HG03442 (cell line): ENCODE data around the gene TAF10.

Experiments
- ATAC-seq: cut with Tn5 transposase; IDR thresholded peaks from one replicate; pipeline ENCODE4 v1.9.1; 2021; ENCODE audit warnings: mild to moderate bottlenecking, moderate library complexity; ENCODE audit not compliant: unreplicated experiment

TAF10 gene

DNA sequence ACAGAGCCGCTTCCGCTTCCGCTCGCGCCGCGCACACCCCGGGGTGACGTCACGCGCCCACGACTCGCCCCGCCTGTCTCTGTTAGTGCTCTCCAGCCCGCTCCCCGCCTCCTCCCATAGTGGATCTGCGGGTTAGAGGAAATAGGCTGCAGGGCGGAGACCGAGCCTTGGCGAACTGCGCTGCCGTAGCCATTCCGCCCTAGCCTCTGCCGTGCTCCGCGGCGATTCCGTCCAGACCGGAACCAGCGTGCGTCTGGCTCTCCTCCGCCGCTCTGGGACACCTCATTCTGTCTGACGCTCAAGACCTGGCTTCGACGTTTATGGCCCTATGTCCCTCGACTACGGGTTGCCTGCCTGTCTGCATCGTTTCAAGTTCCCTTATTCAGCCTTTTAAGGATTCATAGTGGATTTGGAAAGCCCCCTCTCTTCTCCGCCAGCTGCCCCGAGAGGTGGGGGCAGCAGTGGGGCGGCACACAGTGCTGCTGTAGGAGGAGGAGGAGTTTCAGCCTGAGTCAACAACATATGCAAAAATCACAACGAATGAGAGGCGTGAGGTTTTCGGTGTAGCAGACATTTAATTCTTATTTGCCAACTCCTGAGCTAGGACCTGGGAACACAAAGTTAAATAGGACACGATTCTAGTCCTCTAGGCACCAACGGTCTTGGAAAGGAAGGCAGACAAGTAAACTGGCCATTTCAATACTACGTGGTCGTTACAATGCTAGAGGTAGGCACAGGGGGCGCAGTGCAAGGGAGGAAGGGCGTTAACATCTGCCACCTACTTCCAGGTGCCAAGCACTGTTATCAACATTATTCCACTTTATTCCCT, at the start of gene TAF10:
TAF10 (minus strand) TSS at position 4 of the 829 bp plus-strand sequence. CDS start 27 bp downstream, outside the sequence.
- ATAC-seq = peak; percentile 87

DNA sequence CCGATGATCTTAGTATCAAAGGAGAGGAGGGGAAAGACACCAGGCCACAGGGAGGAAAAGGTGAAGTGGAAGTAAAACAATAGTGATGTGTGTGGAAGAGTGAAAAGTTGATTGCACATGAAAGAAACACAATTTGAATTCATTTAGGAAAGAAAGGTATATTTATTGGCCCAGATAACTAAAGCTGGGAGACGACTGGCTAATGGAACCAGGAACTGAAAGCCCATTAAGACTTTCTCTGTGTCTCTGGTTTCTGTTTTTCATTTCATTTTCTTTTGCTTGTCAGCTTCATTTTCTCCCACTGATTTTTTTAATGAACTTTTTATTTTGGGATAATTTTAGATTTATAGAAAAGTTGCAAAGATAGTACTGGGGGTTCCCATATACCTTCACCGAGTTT, 48.7 kb upstream of the TAF10 start:
- no peak for ATAC-seq

DNA sequence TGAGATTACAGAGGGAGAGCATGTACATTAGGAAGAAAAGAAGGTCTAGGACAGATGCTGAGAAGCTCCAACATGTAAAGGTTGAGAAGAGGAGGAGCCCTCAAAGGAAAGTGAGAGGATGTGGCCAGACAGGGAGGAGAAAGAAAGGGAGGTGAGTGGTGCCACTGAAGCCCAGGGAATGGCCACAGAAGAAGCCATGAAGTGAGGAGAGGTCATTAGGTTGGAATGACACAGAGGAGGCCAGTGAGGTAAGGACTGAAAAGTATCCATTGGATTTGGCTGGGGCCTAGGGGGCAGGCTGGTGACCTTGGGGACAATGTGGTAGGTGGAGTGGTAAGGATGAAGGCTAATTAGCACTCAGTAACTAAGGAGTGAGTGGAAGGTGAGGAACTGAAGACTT, 46.6 kb upstream of the TAF10 start:
- ATAC-seq = no peak

DNA sequence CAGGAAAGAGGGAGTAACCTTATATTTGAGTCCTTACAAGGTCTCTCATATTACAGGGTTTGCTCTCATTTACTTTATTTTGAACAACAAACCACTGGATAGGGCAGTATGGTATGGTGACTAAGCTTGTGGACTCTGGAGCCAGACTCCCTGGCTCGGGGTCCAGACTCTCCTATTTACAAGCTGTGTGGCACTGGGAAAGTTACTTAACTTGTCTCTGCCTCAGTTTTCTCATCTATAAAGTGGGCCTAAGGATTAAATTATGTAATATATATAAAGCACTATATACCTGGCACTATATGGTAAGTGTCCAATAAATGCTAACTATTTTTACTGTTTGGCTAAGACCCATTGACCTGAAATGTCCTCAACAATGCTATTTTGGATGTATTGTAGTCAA, 45.3 kb upstream of the TAF10 start:
- no peak for ATAC-seq

DNA sequence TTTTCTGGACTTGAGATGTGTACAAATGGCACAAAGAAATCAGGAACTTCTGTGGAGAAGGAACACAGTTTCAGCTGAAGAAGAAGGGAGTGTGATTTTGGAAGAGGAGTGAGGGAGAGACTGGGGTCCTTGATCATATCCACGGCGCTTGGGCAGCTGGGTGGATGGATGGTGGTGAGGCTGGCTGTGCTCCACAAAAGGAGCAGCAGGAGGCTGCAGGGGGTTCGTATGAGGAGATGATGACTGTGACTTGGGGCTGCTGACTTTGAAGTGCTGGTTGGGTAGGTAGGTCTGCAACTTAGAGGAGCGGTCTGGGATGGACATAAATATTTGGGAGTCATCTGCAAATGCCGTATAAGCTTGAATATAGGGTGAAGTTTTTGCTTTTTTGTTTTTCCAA, 44.9 kb upstream of the TAF10 start:
- ATAC-seq = no peak

DNA sequence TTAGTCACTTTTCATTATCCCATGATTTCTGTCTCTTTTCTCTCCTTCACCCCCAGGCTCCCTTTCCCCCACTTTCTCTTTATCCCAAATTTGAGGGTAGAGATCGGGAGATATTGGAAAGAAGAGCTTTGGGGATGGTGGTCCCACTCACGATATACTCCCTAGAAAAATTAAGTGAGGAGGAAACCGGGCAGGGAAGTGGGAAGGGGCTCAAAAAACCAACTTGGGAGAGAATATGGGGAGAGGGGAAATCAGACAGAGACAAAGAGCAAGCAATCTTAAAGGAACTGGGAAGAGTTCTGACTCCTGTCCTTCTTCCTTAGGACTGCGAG, 44.5 kb upstream of the TAF10 start:
- ATAC-seq = no peak

DNA sequence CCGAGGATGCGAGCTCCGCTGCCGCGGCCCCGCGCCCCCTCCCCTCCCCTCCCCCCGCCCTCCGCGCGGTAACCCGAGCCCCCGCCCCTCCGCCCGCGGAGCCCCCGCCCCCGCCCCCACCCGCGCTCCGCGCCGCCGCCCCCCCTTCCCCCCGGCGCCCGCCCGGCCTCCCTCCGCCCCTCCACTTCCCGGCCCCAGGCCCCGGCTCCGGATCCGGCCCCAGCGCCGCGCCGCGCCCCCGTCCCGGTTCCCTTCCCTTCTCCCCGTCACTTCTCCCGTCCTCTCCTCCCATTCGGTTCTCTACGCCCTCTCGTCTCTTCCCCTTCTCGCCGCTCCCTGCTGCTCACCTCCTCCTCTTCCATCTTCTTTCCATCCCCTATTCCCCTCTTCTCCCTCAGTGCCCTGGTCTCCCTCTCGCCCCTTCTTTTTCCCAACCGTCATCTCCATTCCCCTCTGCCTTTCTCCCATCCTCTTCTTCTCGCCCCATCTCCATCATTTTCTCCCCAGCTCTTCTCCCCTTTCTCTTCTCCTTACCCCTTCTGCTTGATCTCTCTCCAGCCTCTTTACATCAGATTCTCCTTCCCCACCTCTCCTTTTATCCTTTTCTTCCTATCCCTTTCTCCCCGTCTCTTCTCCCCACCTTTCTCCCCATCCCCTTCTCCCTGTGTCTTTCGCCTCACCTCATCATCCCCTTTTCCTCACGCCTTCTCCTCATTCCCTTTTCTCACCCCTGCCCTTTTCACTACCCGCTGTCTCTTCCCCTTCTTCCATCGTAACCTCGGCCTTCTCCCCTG, 44.0 kb upstream of the TAF10 start, which contains the start of gene DCHS1:
DCHS1 (minus strand) TSS at position 20 of the 794 bp plus-strand sequence. CDS start 14,196 bp downstream, outside the sequence.
- no peak for ATAC-seq

DNA sequence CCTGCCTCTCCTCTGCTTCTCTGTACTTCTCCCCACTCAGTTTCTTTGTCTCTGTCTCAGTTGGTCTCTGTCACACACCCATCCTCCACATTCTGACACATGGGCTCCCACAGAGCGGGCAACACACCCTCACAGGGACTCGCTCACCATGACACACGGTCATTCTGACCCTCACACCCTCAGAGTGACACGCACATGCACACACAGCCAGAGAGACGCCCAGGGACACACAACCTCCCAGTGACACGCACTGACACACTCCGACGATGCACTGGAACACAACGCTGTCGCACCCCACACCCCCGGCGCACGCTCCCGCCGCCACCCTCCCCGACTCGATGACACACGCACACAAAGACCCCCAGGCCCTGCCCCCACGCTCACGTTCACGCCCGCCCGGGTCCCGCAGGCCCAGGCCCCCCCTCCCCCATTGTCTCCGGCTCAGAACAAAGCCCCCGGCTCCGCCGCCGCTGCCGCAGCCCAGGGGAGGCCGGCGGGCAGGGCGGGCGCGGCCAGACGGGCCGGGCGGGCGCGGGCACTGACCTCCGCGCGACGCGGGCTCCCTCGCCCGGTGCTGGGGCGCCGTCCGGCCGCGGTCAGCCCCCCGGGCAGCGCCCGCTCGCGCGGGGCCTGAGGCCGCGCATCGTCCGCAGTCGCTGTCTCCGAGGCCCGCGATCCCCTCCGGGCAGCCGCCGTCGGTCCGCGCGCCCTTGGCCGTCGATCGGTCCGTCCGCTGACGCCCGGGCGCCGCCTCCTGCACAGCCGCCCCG, 43.2 kb upstream of the TAF10 start:
- ATAC-seq = no peak

DNA sequence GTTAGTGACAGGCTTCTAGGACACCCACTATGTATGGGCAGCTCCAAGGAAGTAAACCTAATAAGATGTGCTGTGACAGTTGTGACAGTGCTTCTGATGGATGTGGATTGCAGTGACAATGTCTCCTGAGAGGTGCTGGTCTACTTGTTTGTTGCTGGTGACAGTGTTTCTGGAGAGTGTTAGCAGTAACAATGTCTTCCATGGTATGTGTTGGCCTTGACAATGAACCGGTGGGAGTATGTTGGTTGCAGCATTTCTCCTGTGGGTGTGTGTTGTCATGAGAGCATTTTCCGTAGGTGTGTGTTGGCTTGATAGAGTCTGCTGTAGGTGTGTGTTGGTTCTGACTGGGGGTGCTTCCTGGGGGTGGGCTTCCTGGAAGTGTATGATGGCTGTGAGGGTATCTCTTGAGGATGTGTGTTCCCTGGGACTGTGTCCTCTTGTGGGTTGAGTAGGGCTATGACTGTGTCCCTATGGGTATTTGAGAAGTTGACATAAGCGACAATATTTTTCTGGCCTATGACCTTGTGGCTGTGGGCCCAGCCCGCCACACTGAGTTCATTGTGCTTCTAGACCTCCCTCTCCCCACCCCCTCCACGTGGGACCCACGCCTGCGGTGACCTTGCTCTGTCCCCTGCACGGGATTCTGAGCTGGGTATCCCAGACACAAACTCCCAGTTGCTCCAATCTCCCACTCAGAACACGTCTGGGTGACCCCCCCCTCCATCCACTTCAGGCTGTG, 42.4 kb upstream of the TAF10 start:
- no peak for ATAC-seq

DNA sequence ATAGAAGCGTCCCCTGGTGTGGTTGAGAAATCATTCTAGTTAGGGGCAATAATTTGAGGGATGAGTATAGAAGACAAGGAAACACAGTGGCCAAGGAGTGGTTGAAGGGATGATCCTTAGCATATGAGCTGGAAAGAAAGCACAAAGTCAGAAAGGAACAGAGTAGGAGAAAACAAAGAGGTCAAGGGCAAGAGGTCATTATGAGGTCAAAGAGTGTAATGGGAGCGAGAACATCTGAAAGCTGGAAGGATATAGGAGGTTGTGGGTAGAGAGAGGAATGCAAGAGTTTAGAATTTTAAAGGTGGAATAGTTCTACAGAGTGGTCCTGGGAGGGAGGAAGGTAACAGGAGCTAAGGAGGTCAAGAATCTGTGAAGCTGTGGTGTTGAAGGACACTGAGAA, 41.6 kb upstream of the TAF10 start:
- ATAC-seq = no peak

DNA sequence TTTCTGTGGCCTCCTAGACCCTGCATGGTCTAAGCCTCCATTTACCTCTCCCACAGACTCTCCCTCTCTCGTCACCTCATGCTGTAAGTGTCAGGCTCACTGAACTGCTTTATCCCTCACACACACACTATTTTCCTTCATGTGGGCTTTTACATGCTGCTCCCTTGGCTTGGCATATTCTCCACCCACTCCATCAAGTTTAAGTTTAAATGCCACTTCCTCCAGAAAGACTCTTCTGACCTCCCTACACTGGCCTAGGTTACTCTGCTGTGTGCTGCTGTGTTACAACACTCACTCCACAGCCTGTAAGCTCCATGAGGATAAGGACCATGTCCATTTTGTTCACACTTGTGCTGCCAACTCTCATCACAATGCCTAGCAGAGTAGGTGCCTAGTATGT, 41.1 kb upstream of the TAF10 start:
- no peak for ATAC-seq

DNA sequence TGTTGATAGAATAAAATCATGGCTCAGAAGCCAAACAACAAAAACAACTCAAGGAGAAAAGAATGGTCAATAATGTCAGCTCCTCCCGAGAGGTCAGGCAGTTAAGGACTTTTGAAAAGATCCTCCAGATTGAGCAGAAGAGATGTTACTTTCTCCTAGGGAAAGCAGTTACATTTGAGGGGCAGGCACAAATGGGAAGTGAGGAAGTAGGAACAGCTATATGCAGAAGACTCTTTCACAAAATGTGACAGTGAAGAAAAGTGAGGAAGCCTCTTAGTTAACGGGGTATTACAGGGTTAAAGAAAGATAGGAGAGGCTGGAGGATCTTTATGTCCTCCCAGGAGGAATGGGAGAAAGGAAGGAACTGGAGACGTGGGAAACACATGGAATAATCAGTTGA, 40.2 kb upstream of the TAF10 start:
- no peak for ATAC-seq

DNA sequence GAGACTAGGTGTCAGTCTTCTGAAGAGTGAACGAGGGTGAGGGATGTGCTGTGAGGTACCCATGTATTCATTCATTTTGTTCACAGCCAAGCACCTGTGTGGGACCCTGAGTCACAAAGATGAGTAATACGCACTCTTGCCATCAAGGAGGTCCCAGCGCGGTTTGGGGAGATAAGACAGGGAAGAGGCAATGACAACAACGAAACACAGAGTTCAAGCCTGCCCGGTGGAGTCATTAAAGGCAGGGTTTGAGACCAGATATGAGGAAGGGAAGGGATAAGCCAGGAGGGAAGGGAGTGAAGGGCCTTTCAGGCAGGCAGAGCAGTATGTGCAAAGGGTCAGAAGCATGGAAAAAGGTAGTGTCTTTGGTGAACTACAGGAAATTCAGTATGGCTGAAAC, 39.0 kb upstream of the TAF10 start:
- no peak for ATAC-seq

DNA sequence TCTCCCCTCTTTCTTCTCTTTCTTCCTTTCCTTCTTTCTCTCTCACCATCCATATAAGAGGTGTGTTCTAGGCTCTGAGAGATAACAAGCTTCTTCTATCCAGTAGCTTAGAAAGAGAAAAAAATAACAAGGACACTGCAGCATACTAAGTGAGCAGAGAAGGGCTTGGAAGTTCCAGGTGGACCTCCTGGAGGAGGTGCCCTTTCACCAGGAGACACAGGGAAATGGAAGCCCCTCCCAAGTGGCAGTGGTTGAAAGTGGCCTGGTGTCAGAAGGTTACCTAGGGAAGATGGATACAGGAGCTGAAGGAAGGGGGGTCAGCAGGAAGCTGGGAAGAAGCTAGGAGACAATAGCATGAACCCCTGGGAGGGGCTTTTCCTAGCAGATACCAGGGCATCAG, 38.1 kb upstream of the TAF10 start:
- ATAC-seq = no peak

DNA sequence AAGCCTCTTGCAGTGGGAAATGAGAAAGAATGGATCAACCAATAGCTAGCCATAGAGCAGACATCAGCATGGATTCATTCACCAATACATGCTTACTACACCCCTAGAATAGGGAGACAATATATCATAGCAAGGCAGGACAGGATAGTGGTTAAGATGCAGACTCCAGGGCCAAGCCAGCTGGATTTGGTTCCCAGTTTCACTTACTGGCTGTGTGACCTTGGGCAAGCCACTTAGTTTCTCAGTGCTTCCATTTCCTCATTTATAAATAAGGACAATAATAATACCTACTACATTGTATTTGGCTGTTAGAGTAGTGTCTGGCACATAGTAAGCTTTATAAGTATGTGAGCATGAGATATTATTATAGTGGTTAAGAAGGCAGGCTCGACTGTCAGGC, 36.5 kb upstream of the TAF10 start:
- ATAC-seq = no peak

DNA sequence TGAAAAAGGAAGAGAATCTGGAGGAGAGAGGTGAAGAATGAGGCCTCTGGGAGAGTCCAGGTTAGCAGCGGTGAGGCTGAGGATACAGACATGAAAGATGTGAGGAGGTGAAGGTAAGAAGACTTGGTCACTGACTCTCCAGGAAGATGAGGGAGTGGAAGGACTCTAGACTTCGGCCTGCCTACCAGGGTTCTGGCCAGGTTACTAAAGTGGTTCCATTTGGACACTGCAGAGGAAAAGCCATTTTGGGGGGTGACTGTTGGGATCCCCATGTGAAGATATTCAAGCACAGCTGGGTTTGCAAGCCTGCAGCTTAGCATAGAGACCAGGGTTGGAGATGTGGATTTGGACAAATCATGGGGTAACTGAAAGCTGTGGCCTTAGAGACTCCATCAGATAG, 35.8 kb upstream of the TAF10 start:
- no peak for ATAC-seq

DNA sequence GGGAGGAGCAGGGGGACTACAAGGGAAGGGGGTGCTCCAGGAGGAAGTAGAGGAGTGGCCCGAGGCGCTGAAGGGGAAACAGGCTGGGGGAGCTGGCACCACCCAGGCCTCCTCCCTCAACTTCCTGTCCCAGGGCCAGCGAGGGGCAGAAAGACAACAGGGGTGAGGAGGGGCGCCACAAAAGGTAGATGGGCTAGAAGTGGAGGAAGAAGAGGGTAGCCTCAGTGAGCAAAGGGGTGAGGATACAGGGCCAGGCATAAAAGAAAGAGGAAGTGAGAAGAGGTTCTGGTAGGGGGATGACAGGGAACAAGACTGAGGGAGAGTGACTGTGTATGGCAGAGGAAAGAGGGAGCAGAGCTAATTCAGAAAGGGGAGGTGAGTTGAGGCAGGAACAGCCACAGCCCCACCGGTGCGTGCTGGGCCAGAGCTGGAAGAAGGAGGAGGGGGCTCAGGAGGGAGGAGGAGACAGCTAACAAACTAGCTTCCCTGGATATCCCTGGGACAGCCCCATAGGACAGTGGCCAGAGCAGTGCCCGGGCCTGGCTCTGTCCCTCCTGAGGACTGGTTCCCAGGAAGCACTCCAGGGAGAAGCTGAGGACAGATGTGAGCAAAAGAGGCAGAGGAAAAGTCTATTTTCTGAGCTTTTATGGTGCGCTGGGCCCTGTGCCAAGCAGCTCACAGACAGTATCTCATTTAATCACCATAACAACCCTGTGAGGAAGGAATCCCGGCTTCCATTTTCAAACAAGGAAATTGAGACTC, 35.1 kb upstream of the TAF10 start:
- peak; percentile 90 for ATAC-seq

DNA sequence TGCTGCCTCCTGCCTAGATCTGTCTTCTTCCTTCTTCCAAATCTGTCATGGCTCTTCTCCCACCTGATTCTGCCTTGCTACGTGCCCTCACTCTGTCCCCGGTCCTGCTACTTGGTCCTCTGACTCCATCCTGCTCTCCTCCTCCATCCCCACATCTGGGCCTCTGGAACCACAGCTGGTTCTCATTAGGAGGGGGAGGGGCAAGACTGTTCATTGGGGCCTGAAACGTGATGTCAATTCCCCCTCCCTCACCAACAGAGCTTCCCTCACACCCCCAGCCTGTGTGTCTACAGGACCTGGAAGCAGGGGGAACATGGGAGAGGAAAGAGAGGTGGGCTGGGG, 34.5 kb upstream of the TAF10 start:
- no peak for ATAC-seq

DNA sequence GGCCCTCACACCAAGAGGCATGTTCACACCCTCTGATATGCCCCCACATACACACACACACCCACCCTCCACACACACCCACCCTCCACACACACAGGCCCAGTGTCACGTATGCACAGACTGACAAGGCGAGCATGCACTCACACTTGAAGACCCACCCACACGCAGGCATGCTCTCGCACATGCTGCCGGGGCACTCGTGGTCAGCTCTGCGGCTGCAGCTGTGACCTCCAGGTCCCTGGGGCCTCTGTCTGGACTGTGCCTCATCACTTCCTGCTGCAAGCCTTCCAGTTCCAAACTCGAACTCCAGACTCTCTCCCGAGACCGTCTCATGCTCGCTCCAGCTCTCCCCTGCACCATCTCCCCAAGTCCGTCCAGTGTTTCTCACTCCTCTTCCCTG, 34.1 kb upstream of the TAF10 start:
- ATAC-seq = no peak

DNA sequence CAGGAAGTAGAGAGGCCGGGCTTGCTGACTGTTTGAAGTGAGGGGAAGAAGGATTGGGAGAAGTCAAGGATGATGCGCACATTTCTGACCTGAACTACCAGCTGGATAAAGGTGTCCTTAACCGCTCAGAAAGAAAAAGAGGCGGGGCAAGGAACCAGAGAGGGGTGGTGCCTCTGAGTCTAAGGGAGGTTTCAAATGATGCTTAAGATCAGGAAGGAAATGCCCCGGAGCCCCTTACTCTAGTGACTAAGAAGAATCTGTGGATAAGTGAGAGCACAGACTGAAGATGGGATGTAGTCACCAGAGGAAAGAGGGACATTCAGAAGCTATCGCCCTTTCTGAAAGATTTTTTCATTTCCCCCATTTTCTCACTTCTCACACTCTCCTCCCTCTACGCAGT, 30.9 kb upstream of the TAF10 start:
- ATAC-seq = no peak
